Pulmonary artery endothelial cell (primary cell): ENCODE results near the gene HSD17B4. TPM values are rescaled to one million over a fixed set of nuclear protein-coding genes. Genes with fewer than 3 reads are reported as not detected.
"Not testable (repeated sequence)": the region's sequence is repeated elsewhere in the genome, so short reads cannot be mapped to it uniquely, and the experiment has no call there.

ENCODE experiments used
- DNase-seq: peaks from one replicate; pipeline ENCODE4 v3.0.0-alpha.2; 2011; ENCODE audit warnings: low read depth, low spot score
- total RNA-seq: library from RNA; depleted of rRNA; stranded (reverse); fragments of >200 nt; gene quantifications from 2 replicates; pipeline ENCODE4 v1.2.3, GENCODE V29; 2014

Gene HSD17B4
- total RNA-seq, 1 donor from 2014 or later = 133 TPM

DNA sequence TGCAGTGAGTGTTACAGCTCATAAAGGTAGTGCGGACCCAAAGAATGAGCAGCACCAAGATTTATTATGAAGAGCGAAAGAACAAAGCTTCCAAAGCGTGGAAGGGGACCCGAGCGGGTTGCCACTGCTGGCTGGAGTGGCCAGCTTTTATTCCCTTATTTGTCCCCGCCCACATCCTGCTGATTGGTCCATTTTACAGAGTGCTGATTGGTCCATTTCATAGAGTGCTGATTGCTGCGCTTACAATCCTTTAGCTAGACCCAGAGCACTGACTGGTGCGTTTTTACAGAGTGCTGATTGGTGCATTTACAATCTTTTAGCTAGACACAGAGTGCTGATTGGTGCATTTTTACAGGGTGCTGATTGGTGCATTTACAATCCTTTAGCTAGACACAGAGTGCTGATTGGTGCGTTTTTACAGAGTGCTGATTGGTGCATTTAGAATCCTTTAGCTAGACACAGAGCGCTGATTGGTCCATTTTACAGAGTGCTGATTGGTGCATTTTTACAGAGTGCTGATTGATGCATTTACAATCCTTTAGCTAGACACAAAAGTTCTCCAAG lies 19.5 kb upstream of the HSD17B4 start:
- not testable (repeated sequence) for DNase-seq

DNA sequence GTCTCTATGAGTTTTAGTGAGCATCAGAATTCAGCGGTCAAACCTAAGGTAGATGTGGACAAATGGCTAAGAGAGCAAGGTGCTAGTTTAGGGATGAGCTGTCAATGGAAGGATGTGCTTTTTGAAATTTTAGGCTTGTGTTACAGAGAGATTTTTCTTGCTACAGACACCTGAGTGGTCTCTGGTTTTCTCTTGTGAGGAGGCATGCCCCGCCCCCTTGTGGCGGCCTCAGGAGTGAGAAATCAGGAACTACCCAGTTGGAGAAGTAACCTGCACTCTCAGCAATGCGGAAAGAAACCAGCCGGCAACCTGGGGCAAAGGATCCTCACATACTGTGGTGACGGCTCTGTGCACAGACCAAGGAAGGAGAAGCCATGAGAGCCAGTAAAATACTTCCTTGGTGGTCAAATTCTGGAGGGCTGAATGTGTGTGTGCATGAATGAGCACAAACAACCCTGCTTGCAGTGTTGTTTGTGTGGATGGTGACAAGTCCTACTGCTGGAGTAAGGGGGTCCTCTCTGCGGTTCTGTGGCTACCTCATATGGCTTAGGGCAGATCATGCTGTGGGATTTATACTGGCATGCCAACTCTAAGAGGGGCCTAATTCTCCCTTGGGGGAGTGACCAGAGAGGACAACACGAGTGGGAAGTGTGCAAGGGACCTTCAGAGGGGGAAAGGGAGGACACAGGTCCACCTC lies 16.7 kb upstream of the HSD17B4 start:
- DNase-seq = no peak

DNA sequence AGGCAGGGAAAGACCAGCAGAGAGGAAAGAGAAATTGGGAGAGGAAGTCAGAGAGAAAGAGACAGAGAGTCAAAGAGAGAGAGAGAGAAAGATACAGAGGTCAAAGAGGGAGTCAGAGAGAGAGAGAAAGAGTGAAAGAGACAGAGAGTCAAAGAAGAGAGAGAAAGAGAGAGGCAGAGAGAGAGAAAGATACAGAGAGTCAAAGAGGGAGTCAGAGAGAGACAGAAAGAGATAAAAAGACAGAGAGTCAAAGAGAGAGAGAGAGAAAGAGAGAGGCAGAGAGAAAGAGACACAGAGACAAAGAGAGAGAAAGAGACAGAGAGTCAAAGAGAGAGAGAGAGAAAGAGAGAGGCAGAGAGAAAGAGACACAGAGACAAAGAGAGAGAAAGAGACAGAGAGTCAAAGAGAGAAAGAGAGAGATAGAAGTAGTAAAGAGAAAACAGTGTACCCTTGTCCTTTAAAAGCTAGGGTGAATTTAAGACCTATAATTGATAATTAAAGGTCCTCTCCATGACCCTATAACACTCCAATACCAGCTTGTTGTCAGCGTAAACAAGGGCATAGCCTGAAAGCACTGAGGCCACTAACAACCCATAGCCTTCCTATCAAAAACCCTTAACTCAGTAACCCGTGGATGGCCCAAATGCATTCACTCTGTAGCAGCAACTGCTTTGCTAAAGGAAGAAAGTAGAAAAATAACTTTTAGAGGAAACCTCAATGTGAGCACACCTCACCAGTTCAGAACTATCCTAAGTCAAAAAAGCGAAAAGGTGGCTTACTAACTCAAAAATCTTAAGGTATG lies 14.3 kb upstream of the HSD17B4 start:
- not testable (repeated sequence) for DNase-seq

DNA sequence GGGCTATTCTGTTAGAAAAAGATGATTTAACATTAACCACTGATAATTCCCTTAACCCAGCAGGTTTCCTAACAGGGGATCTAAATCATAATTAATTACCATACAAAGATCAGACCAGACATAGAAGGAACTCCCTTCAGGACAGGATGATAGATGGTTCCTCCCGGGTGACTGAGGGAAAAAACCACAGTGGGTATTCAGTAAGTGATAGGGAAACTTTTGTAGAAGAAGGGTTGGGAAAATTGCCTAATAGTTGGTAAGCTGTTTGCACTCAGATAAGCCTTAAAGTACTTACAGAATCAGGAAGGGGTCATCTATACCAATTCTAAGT lies 13.7 kb upstream of the HSD17B4 start:
- not testable (repeated sequence) for DNase-seq

DNA sequence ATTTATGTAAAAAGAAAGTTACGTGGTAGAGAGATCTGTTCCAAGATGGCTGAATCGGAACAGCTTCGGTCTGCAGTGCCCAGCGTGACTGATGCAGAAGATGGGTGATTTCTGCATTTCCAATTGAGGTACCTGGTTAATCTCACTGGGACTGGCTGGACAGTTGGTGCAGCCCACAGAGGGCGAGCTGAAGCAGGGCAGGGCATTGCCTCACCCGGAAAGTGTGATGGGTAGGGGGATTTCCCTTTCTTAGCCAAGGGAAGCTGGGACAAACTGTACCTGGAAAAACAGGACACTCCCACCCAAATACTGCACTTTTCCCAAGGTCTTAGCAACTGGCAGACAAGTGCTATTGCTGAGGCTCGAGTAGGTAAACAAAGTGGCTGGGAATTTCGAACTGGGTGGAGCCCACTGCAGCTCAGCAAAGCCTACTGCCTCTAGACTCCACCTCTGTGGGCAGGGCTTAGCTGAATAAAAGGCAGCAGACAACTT lies 13.1 kb upstream of the HSD17B4 start:
- no peak for DNase-seq

DNA sequence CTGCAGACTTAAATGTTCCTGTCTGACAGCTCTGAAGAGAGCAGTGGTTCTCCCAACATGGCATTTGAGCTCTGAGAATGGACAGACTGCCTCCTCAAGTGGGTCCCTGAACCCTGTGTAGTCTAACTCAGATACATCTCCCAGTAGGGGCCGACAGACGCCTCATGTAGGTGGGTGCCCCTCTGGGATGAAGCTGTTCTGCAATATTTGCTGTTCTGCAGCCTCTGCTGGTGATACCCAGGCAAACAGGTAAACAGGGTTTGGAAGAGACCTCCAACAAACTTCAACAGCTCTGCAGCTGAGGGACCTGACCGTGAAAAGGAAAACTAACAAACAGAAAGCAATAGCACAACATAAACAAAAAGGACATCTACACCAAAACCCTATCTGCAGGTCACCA lies 12.7 kb upstream of the HSD17B4 start:
- DNase-seq = not testable (repeated sequence)

DNA sequence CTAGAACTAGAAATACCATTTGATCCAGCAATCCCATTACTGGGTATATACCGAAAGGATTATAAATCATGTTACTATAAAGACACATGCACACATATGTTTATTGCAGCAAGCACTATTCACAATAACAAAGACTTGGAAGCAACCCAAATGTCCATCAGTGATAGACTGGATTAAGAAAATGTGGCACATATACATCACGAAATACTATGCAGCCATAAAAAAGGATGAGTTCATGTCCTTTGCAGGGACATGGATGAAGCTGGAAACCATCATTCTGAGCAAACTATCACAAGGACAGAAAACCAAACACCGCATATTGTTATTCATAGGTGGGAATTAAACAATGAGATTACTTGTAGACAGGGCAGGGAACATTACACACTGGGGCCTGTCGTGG lies 7.7 kb upstream of the HSD17B4 start:
- not testable (repeated sequence) for DNase-seq

DNA sequence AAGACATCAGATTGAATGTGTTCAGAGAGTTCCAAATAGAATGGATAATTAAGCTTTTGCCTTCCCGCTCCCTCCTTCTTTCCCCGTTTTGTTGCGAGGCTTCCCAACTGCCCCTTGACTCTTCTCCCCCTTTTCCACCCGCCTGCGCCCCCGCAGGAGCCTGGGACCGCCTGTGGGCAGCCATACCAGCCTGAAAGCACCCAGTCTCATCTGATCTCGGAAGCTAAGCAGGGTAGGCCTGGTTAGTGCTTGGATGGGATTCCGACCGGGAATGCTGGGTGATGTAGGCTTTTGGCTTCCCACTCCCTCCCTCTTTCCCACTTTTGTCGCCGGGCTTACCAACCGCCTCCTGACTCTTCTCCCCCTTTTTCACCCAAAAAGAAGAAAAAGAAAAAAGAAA lies 6.8 kb upstream of the HSD17B4 start:
- DNase-seq = no peak

DNA sequence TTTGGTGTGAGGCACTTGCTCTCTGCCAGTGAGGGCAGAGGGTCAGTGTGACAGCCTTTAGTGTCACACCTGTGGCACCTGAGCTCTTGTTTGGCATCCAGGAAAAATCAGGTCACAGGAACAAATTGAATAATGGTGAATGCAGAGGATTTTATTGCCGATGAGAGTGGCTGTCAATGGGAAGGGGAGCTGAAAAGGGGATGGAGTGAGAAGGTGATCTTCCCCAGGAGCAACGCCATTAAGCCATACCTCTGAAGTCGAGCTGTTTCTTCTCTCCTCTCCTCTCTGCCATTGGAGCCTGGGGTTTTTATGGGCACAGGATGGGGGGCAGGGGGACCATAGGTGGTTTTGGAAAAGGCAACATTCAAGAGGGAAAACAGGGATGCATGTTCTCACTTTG lies 2.4 kb upstream of the HSD17B4 start:
- DNase-seq = no peak

DNA sequence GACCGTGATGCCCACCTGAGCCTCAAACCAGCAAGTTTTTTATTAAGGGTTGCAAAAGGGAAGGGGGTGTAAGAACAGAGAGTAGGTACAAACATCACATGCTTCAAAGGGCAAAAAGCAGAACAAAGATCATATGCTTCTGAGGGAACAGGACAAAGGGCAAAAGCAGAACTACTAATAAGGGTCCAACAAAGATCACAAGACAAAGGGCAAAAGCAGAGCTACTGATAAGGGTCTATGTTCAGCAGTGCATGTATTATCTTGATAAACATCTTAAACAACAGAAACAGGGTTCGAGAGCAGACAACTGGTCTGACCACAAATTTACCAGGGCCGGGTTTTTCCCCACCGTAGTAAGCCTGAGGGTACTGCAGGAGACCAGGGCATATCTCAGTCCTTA lies 1.7 kb upstream of the HSD17B4 start:
- DNase-seq = not testable (repeated sequence)

DNA sequence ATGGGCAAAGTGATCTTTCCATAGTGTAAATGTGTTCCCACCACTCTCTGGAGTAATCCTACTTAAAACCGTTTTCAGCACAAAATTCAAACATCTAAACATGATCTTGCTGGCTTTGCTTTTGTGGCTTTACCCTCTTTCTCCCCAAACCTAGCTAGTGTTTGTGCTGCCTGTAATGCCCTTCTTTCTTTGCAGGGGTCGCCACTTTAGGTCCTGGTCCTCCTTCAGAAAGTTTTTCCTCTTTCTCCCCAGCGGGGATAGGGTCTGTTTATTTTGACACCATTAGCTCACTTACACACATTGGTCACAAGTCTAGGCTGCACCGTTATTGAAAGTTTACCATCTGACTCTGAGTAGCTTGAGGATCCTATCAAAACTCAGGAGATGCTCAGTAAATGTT lies 736 bp upstream of the HSD17B4 start:
- no peak for DNase-seq

DNA sequence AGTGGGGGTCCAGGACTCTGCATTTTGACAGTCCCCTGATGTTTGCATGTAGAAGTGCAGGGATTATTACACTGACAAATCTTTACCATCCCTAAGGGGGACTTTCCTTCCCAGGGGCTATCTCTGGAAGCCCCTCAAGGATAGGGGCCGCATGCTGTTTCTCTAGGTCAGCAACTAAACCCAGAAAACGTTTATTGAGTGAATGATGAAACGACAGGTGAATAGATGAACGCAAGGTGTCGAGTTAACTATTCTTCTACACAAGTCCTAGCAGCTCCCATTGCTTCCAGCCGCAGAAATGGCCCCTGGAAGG lies 281 bp upstream of the HSD17B4 start:
- DNase-seq = no peak

DNA sequence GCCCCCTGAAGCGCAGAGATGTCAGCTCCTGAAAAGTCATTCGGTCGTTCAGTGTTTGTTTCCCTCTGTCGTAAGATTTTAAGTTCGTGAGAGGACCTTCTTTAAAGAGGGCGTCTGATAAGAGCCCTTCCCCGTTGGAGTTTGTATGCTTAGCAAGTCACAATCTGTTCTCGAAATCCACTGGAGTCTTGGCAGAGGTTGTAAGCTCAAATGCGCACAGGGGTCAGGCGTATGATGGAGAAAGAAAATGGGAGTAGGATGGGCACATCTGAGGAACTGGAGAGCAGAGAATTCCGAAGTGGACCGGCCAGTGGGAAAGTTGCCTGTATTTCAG lies 710 bp downstream of the HSD17B4 start:
- no peak for DNase-seq

DNA sequence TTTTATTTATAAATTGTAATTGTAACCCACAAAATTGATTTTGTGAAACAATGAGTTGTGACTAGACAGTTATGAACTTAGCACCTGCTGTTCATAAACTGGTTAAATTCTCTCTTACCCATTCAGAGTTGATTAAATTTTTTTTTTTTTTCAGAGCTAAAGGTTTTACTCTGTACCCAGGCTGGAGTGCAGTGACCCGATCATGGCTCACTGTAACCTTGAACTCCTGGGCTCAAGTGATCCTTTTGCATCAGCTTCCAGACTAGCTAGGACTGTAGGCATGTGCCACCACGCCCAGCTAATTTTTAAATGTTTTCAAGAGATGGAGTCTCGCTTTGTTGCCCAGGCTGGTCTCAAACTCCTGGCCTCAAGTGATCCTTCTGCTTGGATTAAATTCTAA lies 1.9 kb downstream of the HSD17B4 start:
- no peak for DNase-seq

DNA sequence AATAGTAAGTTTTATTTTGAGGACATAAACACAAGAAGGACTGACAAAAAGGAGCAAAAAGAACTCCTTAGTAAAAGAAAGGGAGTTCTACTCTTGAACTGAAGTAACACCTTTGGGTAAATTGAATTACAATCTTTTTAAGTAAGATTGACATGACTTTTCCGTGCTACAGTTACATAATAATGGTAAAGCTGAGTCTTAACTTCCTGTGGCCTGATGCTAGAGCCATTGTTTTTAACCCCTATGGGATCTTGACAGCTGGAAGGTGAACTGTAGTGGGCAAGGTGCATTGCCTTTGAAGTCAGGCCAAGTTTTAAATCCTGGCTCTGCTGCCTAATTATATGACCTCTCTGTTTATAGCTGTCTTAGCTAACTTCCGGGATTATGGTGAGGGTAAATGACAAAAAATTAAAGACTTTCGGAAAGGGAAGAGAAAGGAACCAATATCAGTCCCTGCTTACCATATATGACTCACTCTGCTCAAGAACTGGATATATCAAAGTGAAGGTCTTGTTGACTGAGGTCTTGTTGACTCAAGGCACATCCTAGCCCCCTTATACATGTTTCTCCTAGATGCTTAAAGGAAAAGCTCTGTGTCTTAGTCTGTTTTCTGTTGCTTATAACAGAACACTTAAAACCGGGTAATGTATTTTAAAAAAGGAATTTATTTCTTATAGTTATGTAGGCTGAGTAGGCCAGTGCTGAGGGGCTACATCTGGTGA lies 6.8 kb downstream of the HSD17B4 start:
- DNase-seq = no peak

DNA sequence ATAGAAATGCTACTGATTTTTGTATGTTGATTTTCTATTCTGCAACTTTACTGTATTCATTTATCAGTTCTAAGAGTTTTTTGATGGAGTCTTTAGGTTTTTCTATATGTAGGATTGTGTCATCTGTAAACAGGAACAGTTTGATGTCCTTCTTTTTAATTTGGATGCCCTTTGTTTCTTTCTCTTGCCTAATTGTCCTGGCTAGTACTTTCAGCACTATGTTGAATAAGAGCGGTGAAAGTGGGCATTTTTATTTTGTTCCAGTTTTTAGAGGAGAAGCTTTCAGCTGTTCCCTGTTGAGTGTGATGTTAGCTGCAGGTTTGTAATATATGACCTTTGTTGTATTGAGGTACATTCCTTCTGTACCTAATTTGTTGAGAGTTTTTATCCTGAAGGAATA lies 13.3 kb downstream of the HSD17B4 start:
- DNase-seq = no peak

DNA sequence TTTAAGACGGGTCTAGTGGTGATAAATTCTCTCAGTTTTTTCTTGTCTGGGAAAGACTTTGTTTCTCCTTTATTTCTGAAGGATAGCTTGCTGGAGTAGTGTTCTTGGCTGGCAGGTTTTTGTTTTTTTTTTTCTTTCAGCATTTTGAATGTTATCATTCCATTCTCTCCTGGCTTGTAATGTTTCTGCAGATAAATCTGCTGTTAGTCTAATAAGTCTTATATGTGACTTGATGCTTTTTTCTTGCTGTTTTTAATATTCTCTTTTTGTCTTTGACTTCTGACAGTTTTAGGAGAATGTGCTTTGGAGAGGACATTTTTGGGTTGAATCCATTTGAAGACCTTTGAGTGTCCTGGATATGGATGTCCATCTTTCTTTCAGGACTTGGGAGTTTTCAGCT lies 16.0 kb downstream of the HSD17B4 start:
- DNase-seq = no peak

DNA sequence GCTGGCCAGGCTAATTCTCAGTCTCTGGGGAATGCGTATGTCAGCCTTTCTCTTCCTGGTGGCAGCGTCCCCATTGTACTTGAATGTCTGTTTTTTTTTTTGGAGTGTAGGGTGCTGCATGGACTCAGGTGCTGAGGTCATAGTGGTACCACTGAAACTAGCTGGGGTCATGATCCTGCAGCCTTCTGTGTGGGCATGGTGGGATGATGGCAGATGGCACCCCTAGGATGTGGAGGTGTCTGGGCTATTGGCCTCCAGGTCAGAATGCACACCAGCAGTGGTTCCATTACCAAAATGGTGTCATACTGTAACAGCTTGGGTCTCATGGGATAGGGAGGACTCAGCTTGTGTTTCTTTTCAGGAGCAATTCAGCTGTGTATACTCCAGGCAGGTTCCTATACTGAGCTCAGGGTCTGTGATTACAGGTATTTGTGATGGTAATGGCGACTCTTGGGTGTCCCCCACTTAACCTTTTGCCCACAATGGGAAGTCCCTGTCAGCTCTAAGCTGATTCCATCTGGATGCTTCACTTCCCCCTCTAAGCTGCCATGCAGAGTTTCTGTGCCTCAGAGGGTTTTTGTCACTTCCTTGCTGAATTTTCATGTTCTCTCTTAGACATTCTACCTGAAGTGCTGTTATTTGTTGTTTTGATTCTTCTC lies 17.9 kb downstream of the HSD17B4 start:
- no peak for DNase-seq

DNA sequence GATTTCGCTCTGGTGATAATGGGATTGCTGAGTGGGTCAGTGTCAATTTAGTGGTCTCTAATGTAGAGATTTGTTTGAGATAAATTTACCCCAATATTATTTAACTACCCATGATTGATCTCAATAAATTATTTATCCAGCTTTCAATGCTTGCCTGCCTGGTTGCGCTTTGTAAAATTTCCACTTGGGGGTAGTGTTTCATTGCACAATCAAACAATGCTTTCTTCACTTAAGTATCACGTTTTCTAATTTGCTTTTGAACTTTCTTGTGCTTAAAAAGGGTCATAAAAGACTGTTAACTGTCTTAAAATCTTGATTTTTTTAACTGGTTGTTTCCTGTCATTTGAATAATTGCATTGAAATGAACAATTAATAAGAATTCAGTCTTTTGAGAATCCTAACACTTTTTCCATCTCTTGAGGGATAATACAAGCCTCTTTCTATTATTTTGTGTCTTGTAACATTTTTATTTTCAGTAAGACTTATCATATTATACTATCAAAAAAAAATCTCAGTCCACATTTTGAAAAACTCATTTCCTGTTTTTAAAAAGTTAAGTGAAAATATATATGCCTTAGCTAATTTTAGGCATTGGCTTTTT lies 18.7 kb downstream of the HSD17B4 start:
- peak; percentile 2 for DNase-seq

DNA sequence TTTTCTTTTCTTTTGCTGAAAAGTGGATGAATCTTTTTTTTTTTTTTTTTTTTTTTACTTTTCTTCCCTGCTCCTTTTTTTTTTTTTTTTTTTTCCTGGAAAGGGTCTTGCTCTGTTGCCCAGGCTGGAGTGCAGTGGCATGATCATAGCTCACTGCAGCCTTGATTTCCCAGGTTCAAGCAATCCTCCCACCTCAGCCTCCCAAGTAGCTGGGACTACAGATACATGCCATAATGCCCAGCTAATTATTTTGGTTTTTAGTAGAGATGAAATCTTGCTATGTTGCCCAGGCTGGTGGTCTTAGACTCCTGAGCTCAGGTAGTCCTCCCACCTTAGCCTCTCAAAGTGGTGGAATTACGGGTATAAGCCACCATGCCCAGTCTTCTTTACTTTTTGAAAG lies 20.9 kb downstream of the HSD17B4 start:
- no peak for DNase-seq

DNA sequence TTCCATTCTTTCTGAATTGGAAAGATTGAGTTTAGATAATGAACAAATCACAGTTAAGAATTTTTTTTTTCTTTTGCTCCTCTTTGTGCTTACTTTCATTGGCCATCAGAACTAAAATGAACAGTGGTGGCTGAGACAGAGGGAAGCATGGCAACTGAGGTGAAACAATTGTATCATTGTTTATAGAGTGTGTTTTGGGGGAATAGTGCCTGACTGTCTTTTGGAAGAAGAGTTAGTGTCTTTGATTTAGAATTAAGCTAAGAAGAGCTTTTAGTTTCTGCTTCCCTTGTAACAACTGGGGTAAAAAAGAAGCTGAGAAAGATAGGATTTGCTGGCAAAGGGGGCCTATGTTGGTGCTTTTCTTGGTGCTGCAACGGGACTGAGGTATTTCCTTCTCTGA lies 24.0 kb downstream of the HSD17B4 start:
- no peak for DNase-seq
